HUES64 (cell line): ENCODE results near the gene PPIL3. TPM values are rescaled to one million over a fixed set of nuclear protein-coding genes. Genes with fewer than 3 reads are reported as not detected.
"Not testable (repeated sequence)": the region's sequence is repeated elsewhere in the genome, so short reads cannot be mapped to it uniquely, and the experiment has no call there.

Experiments used
- H3K27ac ChIP-seq: 2 replicates; pipeline ENCODE4 v1.7.0; 2013; ENCODE audit warnings: low read depth, low read length, inconsistent platforms
- H3K27me3 ChIP-seq: 2 replicates; pipeline ENCODE4 v1.6.1; 2013; ENCODE audit warnings: mild to moderate bottlenecking, low read length; ENCODE audit not compliant: insufficient read depth
- H3K36me3 ChIP-seq: 2 replicates; pipeline ENCODE4 v1.6.1; 2013; ENCODE audit warnings: mild to moderate bottlenecking, low read length; ENCODE audit not compliant: insufficient read depth
- H3K4me1 ChIP-seq: 2 replicates; pipeline ENCODE4 v1.6.1; 2013; ENCODE audit warnings: mild to moderate bottlenecking, low read length, moderate library complexity; ENCODE audit not compliant: insufficient read depth
- H3K4me3 ChIP-seq: 2 replicates; pipeline ENCODE4 v1.5.1; 2013; ENCODE audit warnings: mild to moderate bottlenecking, low read length, moderate library complexity
- H3K9ac ChIP-seq: 2 replicates; pipeline ENCODE4 v1.6.1; 2013; ENCODE audit warnings: mild to moderate bottlenecking, low read depth, low read length
- H3K9me3 ChIP-seq: 2 replicates; pipeline ENCODE4 v1.6.1; 2013; ENCODE audit warnings: low read depth, low read length; ENCODE audit not compliant: insufficient read depth
- WGBS: fragments of 150-250, 120-280 bp; methylation state at CpG from one replicate; pipeline ENCODE4 v1.1.7; 2013; ENCODE audit warnings: missing lambda C conversion rate; 5-methylcytosine and 5-hydroxymethylcytosine counted together
- polyA plus RNA-seq, 2 experiments: library from polyadenylated mRNA; stranded (reverse); fragments of 50-300 nt; gene quantifications; one replicate each; pipeline ENCODE4 v1.2.3, GENCODE V29; 2013

Gene PPIL3
- 37.1 TPM for polyA plus RNA-seq (2013, experiment 1 of 2)
- 39.3 TPM for polyA plus RNA-seq (2013, experiment 2 of 2)

- H3K4me3 ChIP-seq, result peak within 1 kb of the TSS; percentile 96
- no peaks in the 10 kb centered on the region for H3K27me3 ChIP-seq
- H3K27ac ChIP-seq, result peak within 1 kb of the TSS; percentile 99
- H3K4me1 ChIP-seq, result peaks cover 2% of the 10 kb centered on the region; the same call in 1 of the 2 replicates
- no peaks in the 10 kb centered on the region for H3K9me3 ChIP-seq
- peaks cover 42% of the 10 kb centered on the region for H3K36me3 ChIP-seq
- peak within 1 kb of the TSS; percentile 99 for H3K9ac ChIP-seq
- under 1% methylated on average over 50 of the region's 50 CpGs for WGBS
Observed at GRCh38 chr2:200888704-200889625, at the start of gene PPIL3, which contains the start of gene NIF3L1. Gene PPIL3 (minus strand): TSS chr2:200889077. CDS start chr2:200887615, 1,462 bp downstream. Gene NIF3L1 (plus strand): TSS chr2:200889371. CDS start chr2:200891944, 2,573 bp downstream.

- H3K9ac ChIP-seq, result no peak overlapping the region
- H3K9me3 ChIP-seq, result no peaks in the 10 kb centered on the region
- peaks cover 85% of the 10 kb centered on the region for H3K36me3 ChIP-seq
- H3K4me3 ChIP-seq, result no peak overlapping the region
- no peak overlapping the region for H3K27ac ChIP-seq
- 93% methylated on average over 2 of the region's 3 CpGs for WGBS
- H3K27me3 ChIP-seq, result no peaks in the 10 kb centered on the region
- no peaks in the 10 kb centered on the region for H3K4me1 ChIP-seq
Observed at GRCh38 chr2:200930947-200931626, 42.2 kb upstream of the PPIL3 start.

GRCh38 chr2:200929334-200930249 is 40.7 kb upstream of the PPIL3 start:
- no peaks in the 10 kb centered on the region for H3K9me3 ChIP-seq
- WGBS, result 96% methylated on average over 2 of the region's 2 CpGs
- no peak overlapping the region for H3K9ac ChIP-seq
- H3K4me1 ChIP-seq, result no peaks in the 10 kb centered on the region
- H3K27me3 ChIP-seq, result no peaks in the 10 kb centered on the region
- H3K36me3 ChIP-seq, result peaks cover 82% of the 10 kb centered on the region
- H3K4me3 ChIP-seq, result no peak overlapping the region
- H3K27ac ChIP-seq, result no peak overlapping the region

- Histone ChIP-seq H3K36me3 (peaks cover 94% of the 10 kb centered on the region), H3K9me3 (no peaks in the 10 kb centered on the region), H3K9ac (no peak overlapping the region), H3K4me3 (no peak overlapping the region), H3K27ac (no peak overlapping the region), H3K4me1 (no peaks in the 10 kb centered on the region), H3K27me3 (no peaks in the 10 kb centered on the region)
- 98% methylated on average over 6 of the region's 6 CpGs for WGBS
Observed at GRCh38 chr2:200922439-200922838, 33.6 kb upstream of the PPIL3 start.

- H3K9me3 ChIP-seq, result no peaks in the 10 kb centered on the region
- no peak overlapping the region for H3K9ac ChIP-seq
- H3K36me3 ChIP-seq, result peaks cover 89% of the 10 kb centered on the region
- no peak overlapping the region for H3K4me3 ChIP-seq
- H3K27ac ChIP-seq, result no peak overlapping the region
- H3K27me3 ChIP-seq, result no peaks in the 10 kb centered on the region
- H3K4me1 ChIP-seq, result no peaks in the 10 kb centered on the region
Observed at GRCh38 chr2:200913654-200914053, 24.8 kb upstream of the PPIL3 start.

- Histone ChIP-seq H3K9ac (no peak overlapping the region), H3K4me3 (no peak overlapping the region), H3K4me1 (no peaks in the 10 kb centered on the region), H3K27me3 (no peaks in the 10 kb centered on the region), H3K36me3 (peaks cover 80% of the 10 kb centered on the region), H3K27ac (no peak overlapping the region), H3K9me3 (no peaks in the 10 kb centered on the region)
- WGBS, result 99% methylated on average over 4 of the region's 4 CpGs
Observed at GRCh38 chr2:200909958-200910357, 21.1 kb upstream of the PPIL3 start.

GRCh38 chr2:200905618-200906296 is 16.9 kb upstream of the PPIL3 start:
- peaks cover 78% of the 10 kb centered on the region for H3K36me3 ChIP-seq
- H3K27ac ChIP-seq, result no peak overlapping the region
- H3K4me1 ChIP-seq, result no peaks in the 10 kb centered on the region
- WGBS, result 87% methylated on average over 2 of the region's 2 CpGs
- H3K9me3 ChIP-seq, result no peaks in the 10 kb centered on the region
- H3K9ac ChIP-seq, result no peak overlapping the region
- no peaks in the 10 kb centered on the region for H3K27me3 ChIP-seq
- H3K4me3 ChIP-seq, result no peak overlapping the region

GRCh38 chr2:200901459-200902072 is 12.7 kb upstream of the PPIL3 start:
- WGBS, result 33% methylated on average over 4 of the region's 4 CpGs
- H3K9ac ChIP-seq, result no peak overlapping the region
- H3K27me3 ChIP-seq, result no peaks in the 10 kb centered on the region
- H3K9me3 ChIP-seq, result no peaks in the 10 kb centered on the region
- no peak overlapping the region for H3K27ac ChIP-seq
- peaks cover 85% of the 10 kb centered on the region for H3K36me3 ChIP-seq
- no peak overlapping the region for H3K4me3 ChIP-seq
- no peaks in the 10 kb centered on the region for H3K4me1 ChIP-seq

GRCh38 chr2:200899482-200899881 is 10.6 kb upstream of the PPIL3 start:
- Histone ChIP-seq H3K4me1 (no peaks in the 10 kb centered on the region), H3K36me3 (peaks cover 93% of the 10 kb centered on the region), H3K4me3 (no peak overlapping the region), H3K27me3 (no peaks in the 10 kb centered on the region), H3K9ac (no peak overlapping the region), H3K9me3 (no peaks in the 10 kb centered on the region), H3K27ac (no peak overlapping the region)

- H3K9ac ChIP-seq, H3K9me3 ChIP-seq, H3K4me1 ChIP-seq, H3K4me3 ChIP-seq, H3K27me3 ChIP-seq, H3K27ac ChIP-seq: not testable (repeated sequence)
- WGBS, result 100% methylated on average over 1 of the region's 2 CpGs
- H3K36me3 ChIP-seq, result peaks cover 86% of the 10 kb centered on the region
Observed at GRCh38 chr2:200881715-200882249, 7.1 kb downstream of the PPIL3 start.
